Panc1 (cell line): ENCODE data around the gene HECA.

ENCODE experiments used
- CTCF ChIP-seq: fragments of 450-650 bp; IDR thresholded peaks from 2 replicates; pipeline ENCODE4 v1.5.1; 2017; ENCODE audit warnings: mild to moderate bottlenecking
- POLR2AphosphoS5 ChIP-seq: IDR thresholded peaks from 2 replicates; pipeline ENCODE4 v1.6.1; 2012; ENCODE audit warnings: mild to moderate bottlenecking, low read depth, low read length, moderate library complexity
- REST ChIP-seq, 2 experiments: IDR thresholded peaks; 2 replicates each; pipeline ENCODE4 v1.6.1; 2011 to 2012; ENCODE audit warnings: low read depth in 2 of 2, control low read depth in 1 of 2, low read length in 1 of 2, mild to moderate bottlenecking in 1 of 2, moderate library complexity in 1 of 2; ENCODE audit not compliant: insufficient read depth in 1 of 2
- SIN3A ChIP-seq: IDR thresholded peaks from 2 replicates; pipeline ENCODE4 v1.6.1; 2012; ENCODE audit warnings: low read depth, mild to moderate bottlenecking, low read length, moderate library complexity, borderline replicate concordance; ENCODE audit not compliant: insufficient read depth
- TCF7L2 ChIP-seq: IDR thresholded peaks from 2 replicates; pipeline ENCODE4 v1.6.1; 2011; ENCODE audit warnings: mild to moderate bottlenecking, low read depth, low read length, inconsistent platforms

- no peak for TF ChIP-seq CTCF
- TF ChIP-seq POLR2AphosphoS5: no peak
- no peak for TF ChIP-seq TCF7L2
- TF ChIP-seq REST (IDR thresholded peaks at IDR 0.05; ENCODE audit: insufficient read depth in 1 of 2, low read depth in 2 of 2, low read length in 1 of 2): no peak
- no peak for TF ChIP-seq SIN3A
Observed at GRCh38 chr6:139172151-139172550, 37.3 kb downstream of the HECA start.
